Activated naive CD8-positive, alpha-beta T cell treated with anti-CD3 and anti-CD28 coated beads for 36 hours (primary cell): ENCODE measurements around the gene DNMT3L. TPM values are rescaled to one million over a fixed set of nuclear protein-coding genes. Genes with fewer than 3 reads are reported as not detected.
"Not testable (repeated sequence)": the region's sequence is repeated elsewhere in the genome, so short reads cannot be mapped to it uniquely, and the experiment has no call there.

Experiments
- DNase-seq: peaks from one replicate; pipeline ENCODE4 v3.0.0; 2021
- H3K27ac Mint-ChIP-seq: one replicate; pipeline ENCODE4 v1.8.0; 2022; ENCODE audit warnings: mild to moderate bottlenecking, moderate library complexity, mixed read lengths
- H3K27me3 Mint-ChIP-seq: one replicate; pipeline ENCODE4 v1.8.0; 2022; ENCODE audit warnings: mild to moderate bottlenecking, mixed read lengths
- H3K36me3 Mint-ChIP-seq: one replicate; pipeline ENCODE4 v1.8.0; 2021; ENCODE audit warnings: mild to moderate bottlenecking, mixed read lengths
- H3K4me1 Mint-ChIP-seq: one replicate; pipeline ENCODE4 v1.8.0; 2021; ENCODE audit warnings: mixed read lengths
- H3K4me3 Mint-ChIP-seq: one replicate; pipeline ENCODE4 v1.8.0; 2022; ENCODE audit warnings: mild to moderate bottlenecking, moderate library complexity, mixed read lengths
- H3K9me3 Mint-ChIP-seq: one replicate; pipeline ENCODE4 v1.8.0; 2022; ENCODE audit warnings: mixed read lengths
- total RNA-seq, 2 experiments: library from RNA; stranded (reverse); gene quantifications; one replicate each; pipeline ENCODE4 v1.2.3, GENCODE V29; 2021

The DNMT3L gene
- total RNA-seq, 2 experiments from 2014 or later: not detected

DNA sequence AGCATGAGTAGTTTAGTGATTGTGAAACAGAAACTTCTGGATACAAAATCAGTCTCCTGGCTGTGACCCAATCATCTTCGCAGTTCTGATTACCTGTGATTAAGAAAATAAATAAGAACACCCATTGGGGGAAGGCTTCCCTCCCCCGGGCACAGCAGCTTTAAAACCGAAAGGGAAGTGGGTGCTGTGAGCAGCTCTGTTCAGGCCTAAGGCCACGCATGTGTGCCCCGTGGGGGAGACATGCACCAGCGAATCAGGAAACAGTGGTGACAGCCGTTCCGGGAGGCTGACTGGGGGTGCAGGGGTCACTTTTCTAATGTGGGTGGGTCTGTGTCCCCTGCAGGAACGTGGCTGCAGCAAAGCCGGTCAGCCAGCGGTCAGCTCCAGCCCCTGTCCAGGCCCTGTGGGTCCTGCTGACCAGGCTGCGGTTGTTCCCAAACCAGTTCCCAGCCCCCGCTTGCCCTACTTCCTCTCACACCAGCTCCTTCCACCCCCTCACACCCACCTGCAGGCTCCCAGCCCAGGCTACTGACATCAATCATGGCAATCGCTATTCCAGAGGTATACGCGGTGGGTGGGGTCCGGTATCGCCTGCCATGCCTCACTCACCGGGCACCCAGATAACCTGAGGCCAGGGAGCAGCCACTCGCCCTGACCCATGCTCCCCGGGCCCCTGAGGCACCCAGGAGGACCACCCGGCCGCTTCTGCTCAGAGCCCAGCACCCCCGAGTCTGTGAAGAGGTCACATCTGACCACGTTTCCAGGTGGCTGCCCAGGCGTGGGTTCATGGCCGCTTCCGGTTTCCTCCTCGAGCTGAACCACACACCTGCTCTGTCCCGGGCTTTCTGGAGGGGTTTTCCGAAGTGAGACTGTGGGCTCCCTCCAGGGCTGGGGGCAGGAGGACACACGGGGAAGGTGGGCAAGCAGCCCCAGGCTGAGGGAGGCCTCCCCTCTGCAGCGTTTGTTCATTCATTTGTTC lies 54.7 kb downstream of the DNMT3L start:
- not testable (repeated sequence) for DNase-seq, H3K4me1 Mint-ChIP-seq, H3K27ac Mint-ChIP-seq, H3K36me3 Mint-ChIP-seq, H3K4me3 Mint-ChIP-seq, H3K27me3 Mint-ChIP-seq, H3K9me3 Mint-ChIP-seq

DNA sequence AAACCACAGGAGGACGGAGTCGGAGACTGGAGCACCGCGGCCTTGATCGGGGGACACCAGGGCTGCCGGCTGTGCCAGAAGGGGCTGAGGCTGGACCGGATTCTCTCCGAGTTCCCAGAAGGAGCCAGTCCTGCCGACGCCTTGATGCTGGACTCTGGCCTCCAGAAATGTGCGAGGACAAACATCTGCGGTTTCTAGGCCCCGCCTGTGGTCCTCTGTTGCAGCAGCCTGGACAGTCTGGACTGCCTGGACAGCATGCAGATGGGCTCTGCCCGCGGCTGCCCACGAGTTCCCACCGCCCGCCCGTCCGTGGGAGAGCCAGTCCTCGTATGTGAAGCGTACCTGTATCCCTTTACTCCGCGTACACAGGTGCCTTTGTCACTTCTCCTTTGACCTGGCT lies 55.5 kb downstream of the DNMT3L start:
- not testable (repeated sequence) for H3K9me3 Mint-ChIP-seq, H3K4me3 Mint-ChIP-seq, DNase-seq, H3K4me1 Mint-ChIP-seq, H3K36me3 Mint-ChIP-seq, H3K27ac Mint-ChIP-seq, H3K27me3 Mint-ChIP-seq

DNA sequence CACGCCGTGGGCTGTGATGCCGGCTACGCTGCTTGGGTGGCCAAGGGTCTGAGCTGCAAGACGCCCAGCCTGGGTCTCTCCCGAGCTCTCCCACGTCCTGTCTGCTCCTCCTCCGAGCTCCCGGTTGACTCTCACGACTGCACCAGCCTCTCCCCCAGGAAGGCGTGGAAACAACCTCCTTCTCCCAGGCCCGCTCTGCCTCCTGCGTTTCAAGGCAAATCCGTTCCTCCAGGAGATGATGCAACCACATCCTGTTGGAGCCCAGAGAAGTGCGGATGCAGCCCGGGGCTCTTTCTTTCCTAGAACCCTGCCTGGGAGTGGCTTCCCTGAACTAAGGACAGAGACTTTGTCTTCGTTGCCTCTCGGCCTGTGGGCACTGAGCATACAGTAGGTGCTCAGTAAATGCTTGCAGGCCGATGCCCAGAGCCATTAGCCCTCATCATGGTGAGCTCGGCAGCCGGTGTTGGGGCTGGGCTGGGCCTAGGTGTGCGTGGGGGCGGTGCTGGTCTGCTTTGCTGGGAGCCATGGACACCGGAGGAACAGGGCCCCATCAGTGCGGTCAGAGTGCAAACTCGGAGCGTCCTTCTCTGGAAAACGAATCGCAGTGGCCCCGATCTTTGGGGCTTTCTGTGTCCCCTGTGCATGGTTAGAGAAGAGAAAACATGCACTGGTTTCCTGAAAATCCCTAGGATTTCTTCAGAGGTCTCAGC lies 59.0 kb downstream of the DNMT3L start:
- H3K36me3 Mint-ChIP-seq, H3K4me1 Mint-ChIP-seq: not testable (repeated sequence)

DNA sequence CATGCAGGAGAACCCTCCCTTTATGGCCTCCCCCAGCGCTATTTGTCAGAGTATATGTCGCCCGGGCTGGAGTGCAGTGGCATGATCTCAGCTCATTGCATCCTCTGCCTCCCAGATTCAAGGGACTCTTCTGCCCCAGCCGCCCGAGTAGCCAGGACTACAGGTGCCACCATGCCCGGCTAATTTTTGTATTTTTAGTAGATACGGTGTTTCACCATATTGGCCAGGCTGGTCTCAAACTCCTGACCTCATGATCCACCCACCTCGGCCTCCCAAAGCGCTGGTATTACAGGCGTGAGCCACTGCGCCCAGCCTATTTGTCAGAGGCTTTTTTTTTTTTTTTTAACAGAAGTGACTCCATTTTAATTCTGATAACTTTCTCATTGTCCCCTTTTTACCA lies 61.7 kb downstream of the DNMT3L start:
- H3K36me3 Mint-ChIP-seq, DNase-seq, H3K4me1 Mint-ChIP-seq, H3K27me3 Mint-ChIP-seq, H3K9me3 Mint-ChIP-seq, H3K27ac Mint-ChIP-seq, H3K4me3 Mint-ChIP-seq: not testable (repeated sequence)

More for the DNA sequence above, 59.0 kb downstream of the DNMT3L start:
- H3K4me3 Mint-ChIP-seq, DNase-seq, H3K27ac Mint-ChIP-seq, H3K9me3 Mint-ChIP-seq, H3K27me3 Mint-ChIP-seq: not testable (repeated sequence)

DNA sequence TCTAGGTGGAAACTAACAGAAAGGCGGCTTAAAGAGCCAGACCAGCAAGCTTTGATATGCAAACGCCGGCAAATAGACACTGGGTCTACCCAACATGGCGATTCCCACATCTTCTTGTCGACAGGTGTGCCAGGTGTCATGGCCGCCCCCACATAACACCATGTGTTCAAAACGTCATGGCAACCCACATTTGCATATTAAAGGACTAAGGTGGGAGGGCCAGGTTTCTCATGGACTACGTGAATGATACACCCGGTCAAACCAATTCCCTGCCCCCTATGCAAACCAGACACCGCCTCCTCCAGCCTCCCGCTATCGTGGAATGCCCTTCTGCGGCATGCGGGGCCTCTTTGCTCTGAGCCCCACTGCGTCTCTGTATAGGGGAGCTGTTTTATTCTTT lies 62.2 kb downstream of the DNMT3L start:
- DNase-seq: no peak
- H3K9me3 Mint-ChIP-seq: no peaks in the 10 kb centered on the region

DNA sequence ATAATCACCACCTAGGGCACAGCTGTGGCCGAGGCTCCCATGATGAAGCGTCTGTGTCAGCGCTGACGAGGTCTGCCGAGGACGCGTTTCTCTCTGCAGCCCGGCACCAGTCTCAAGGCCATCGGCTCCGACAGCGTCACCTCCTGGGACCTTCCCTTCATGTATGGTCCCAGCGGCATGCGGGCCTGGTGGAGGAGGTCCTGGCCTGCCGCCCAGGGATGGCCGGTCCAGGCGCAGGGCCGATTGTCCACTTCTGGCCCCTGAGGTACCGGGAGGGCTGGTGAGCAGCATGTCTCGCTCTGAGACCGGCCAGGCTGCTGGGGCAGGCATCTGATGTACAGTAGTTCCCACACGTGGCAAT lies 64.6 kb downstream of the DNMT3L start:
- DNase-seq, H3K4me1 Mint-ChIP-seq, H3K27ac Mint-ChIP-seq, H3K36me3 Mint-ChIP-seq, H3K9me3 Mint-ChIP-seq, H3K27me3 Mint-ChIP-seq, H3K4me3 Mint-ChIP-seq: not testable (repeated sequence)

More for the DNA sequence above, 62.2 kb downstream of the DNMT3L start:
- Mint-ChIP-seq H3K4me3 (no peak overlapping the region), H3K36me3 (no peaks in the 10 kb centered on the region), H3K27ac (no peak overlapping the region), H3K27me3 (no peaks in the 10 kb centered on the region), H3K4me1 (no peaks in the 10 kb centered on the region)

Other genes starting within 250 kb of the DNMT3L start
- gene TRAPPC10, start 249.6 kb downstream of the DNMT3L start, total RNA-seq: 10 to 100 TPM; 42.4 to 44.4 TPM
- 10 to 100 TPM; 12.7 to 14.5 TPM for gene PWP2, start 154.5 kb downstream of the DNMT3L start, total RNA-seq
- gene GATD3, start 128.2 kb downstream of the DNMT3L start, total RNA-seq: 1 to 10 TPM; 6.9 to 7.4 TPM
- 1 to 10 TPM in 1 of 2 experiments, under 1 TPM in 1; 0.92 to 1.2 TPM for gene ICOSLG, start 21.0 kb downstream of the DNMT3L start, total RNA-seq
- gene AIRE, start 24.0 kb upstream of the DNMT3L start, total RNA-seq: not detected
- gene PFKL, start 38.2 kb upstream of the DNMT3L start, total RNA-seq: 100 to 1,000 TPM; 150 to 154 TPM
- gene CFAP410, start 77.5 kb upstream of the DNMT3L start, total RNA-seq: 10 to 100 TPM; 14.0 to 14.8 TPM
- gene TRPM2, start 91.7 kb upstream of the DNMT3L start, total RNA-seq: 1 to 10 TPM; 2.9 to 3.7 TPM
- gene LRRC3, start 193.6 kb upstream of the DNMT3L start, total RNA-seq: 1 to 10 TPM; 1.8 to 1.9 TPM